ENCODE measurements around the gene CNEP1R1. TPM values are rescaled to one million over a fixed set of nuclear protein-coding genes. Genes with fewer than 3 reads are reported as not detected.

CNEP1R1 gene
- total and polyA plus RNA-seq, 3 donors from 2014 or later: 39.7 to 64.1 (median 51.5) TPM

DNA sequence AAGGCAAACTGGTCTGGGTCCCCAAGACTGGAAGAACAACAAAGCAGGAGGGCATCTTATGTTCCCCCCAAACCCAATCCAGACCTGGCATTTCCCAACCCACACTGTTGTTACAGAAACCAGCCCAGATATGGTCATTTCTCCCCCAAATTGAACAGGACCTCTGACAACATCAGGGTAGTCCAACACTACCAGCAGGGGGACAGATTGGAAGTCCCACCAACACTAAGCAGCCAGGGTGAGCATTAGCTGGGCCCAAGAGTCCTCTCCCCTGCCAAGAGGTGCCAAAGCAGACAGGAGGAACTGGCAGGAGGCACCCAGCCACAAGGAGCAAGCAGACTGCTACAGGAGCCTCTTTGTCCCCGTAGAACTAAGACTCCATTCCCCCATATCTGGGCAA is 29.3 kb upstream of the CNEP1R1 start:
- DNase-seq: no peak
- TF ChIP-seq, protein P1, sequence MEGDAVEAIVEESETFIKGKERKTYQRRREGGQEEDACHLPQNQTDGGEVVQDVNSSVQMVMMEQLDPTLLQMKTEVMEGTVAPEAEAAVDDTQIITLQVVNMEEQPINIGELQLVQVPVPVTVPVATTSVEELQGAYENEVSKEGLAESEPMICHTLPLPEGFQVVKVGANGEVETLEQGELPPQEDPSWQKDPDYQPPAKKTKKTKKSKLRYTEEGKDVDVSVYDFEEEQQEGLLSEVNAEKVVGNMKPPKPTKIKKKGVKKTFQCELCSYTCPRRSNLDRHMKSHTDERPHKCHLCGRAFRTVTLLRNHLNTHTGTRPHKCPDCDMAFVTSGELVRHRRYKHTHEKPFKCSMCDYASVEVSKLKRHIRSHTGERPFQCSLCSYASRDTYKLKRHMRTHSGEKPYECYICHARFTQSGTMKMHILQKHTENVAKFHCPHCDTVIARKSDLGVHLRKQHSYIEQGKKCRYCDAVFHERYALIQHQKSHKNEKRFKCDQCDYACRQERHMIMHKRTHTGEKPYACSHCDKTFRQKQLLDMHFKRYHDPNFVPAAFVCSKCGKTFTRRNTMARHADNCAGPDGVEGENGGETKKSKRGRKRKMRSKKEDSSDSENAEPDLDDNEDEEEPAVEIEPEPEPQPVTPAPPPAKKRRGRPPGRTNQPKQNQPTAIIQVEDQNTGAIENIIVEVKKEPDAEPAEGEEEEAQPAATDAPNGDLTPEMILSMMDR (IDR thresholded peaks at IDR 0.05): no peak
- TF ChIP-seq POLR2A (IDR thresholded peaks at IDR 0.05): no peak
- Histone ChIP-seq H3K4me3 (no peak overlapping the region), H3K9me3 (no peaks in the 10 kb centered on the region), H3K27me3 (no peaks in the 10 kb centered on the region), H3K4me1 (no peaks in the 10 kb centered on the region), H3K36me3 (ENCODE audit: low read depth, missing control alignments) (no peaks in the 10 kb centered on the region), H3K27ac (no peak overlapping the region)
- intact Hi-C loops (cut with DNase I; ENCODE audit: low total_unique reads): no loop called here
- WGBS, 2 donors: 71 to 72% methylated on average over 1 of the region's 1 CpG

DNA sequence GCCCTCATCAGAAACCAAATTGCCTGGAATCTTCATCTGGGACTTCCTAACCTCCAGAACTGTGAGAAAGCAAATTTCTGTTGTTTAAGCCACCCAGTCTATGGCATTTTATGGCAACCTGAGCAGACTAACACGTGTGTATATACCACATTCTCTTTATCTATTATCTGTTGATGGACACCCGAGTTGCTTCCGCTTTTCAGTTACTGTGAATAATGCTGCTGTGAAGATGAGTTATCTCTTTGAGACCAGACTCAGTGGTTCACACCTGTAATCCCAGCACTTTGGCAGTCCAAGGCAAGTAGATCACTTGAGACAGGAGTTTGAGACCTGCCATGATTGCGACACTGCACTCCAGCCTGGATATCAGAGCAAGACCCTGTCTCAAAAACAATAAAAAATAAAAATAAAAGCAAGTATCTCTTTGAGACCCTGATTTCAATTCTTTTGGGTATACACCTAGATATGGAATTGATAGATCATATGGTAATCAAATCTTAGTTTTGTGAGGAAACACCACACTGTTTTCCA is 27.2 kb upstream of the CNEP1R1 start:
- H3K4me1 ChIP-seq: no peaks in the 10 kb centered on the region
- no peaks in the 10 kb centered on the region for H3K36me3 ChIP-seq (ENCODE audit: low read depth, missing control alignments)
- H3K4me3 ChIP-seq: no peak overlapping the region
- DNase-seq: no peak
- intact Hi-C loops (cut with DNase I; ENCODE audit: low total_unique reads): no loop called here
- TF ChIP-seq, protein P1 (IDR thresholded peaks at IDR 0.05): no peak
- no peak for TF ChIP-seq POLR2A (IDR thresholded peaks at IDR 0.05)
- no peak overlapping the region for H3K27ac ChIP-seq
- WGBS, 2 donors: 80 to 87% methylated on average over 4 of the region's 4 CpGs
- no peaks in the 10 kb centered on the region for H3K9me3 ChIP-seq
- H3K27me3 ChIP-seq: no peaks in the 10 kb centered on the region

DNA sequence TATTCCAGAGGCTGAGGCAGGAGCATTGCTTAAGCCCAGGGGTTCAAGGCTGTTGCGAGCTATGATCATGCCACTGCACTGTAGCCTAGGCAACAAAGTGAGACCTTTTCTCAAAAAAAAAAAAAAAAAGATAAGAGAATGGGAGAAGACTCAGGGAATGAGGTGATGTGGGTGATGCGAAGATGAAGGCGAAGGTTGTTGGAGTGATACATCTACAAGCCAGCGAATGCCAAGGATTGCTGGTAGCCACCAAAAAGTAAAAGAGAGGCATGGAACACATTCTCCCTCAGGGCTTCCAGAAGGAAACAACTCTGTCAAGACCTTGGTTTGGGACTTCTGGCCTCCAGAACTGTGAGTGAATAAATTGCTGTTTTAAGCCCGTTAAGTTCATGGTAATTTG is 26.0 kb upstream of the CNEP1R1 start:
- no peak for DNase-seq
- TF ChIP-seq, protein P1 (IDR thresholded peaks at IDR 0.05): no peak
- TF ChIP-seq POLR2A (IDR thresholded peaks at IDR 0.05): no peak
- Histone ChIP-seq H3K4me1 (no peaks in the 10 kb centered on the region), H3K4me3 (no peak overlapping the region), H3K27ac (no peak overlapping the region), H3K27me3 (no peaks in the 10 kb centered on the region), H3K9me3 (no peaks in the 10 kb centered on the region), H3K36me3 (ENCODE audit: low read depth, missing control alignments) (no peaks in the 10 kb centered on the region)
- intact Hi-C loops (cut with DNase I; ENCODE audit: low total_unique reads): no loop called here
- 86 to 91% methylated on average over 5 of the region's 5 CpGs for WGBS, 2 donors

DNA sequence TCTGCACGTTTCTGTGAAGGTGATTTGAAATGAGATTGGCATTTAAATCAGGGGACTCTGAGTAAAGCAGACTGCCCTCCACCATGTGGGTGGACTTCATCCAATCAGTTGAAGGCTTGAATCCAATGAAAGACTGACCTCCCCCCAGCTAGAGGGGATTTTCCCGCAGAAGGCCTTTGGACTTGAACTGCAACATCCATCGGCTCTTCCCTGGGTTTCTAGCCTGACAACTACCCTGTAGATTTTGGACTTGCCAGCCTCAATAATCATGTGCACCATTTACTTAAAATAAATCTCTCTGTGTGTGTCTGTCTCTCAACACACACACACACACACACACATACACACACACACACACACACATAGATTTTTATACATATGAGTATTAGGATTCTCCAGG is 23.9 kb upstream of the CNEP1R1 start:
- 78 to 85% methylated on average over 3 of the region's 3 CpGs for WGBS, 2 donors
- intact Hi-C loops (cut with DNase I; ENCODE audit: low total_unique reads): no loop called here
- Histone ChIP-seq H3K4me1 (no peaks in the 10 kb centered on the region), H3K27ac (no peak overlapping the region), H3K36me3 (ENCODE audit: low read depth, missing control alignments) (no peaks in the 10 kb centered on the region), H3K4me3 (no peak overlapping the region), H3K9me3 (no peaks in the 10 kb centered on the region), H3K27me3 (no peaks in the 10 kb centered on the region)
- TF ChIP-seq, protein P1 (IDR thresholded peaks at IDR 0.05): no peak
- TF ChIP-seq POLR2A (IDR thresholded peaks at IDR 0.05): no peak
- DNase-seq: no peak

DNA sequence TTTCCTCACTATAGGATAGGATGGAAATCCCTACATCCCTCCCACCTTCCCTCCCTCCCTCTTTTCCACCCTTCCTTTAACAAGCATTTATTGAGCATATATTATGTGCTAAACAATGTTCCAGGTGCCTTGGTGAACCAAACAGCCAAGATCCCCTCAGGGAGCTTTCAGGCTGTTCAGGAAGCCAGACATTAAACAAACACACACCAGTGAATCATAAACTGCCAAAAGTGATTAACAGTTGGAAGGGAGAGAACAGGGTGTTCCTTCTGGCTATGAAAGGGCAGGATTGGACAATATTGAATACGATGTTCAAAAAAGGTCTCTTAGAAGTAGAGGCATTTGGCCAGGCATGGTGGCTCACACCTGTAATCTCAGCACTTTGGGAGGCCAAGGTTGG is 22.8 kb upstream of the CNEP1R1 start:
- 31 to 35% methylated on average over 1 of the region's 1 CpG for WGBS, 2 donors
- H3K36me3 ChIP-seq (ENCODE audit: low read depth, missing control alignments): no peaks in the 10 kb centered on the region
- no peak overlapping the region for H3K4me3 ChIP-seq
- TF ChIP-seq, protein P1 (IDR thresholded peaks at IDR 0.05): no peak
- TF ChIP-seq POLR2A (IDR thresholded peaks at IDR 0.05): no peak
- no peaks in the 10 kb centered on the region for H3K9me3 ChIP-seq
- no peaks in the 10 kb centered on the region for H3K27me3 ChIP-seq
- DNase-seq: no peak
- H3K27ac ChIP-seq: no peak overlapping the region
- no peaks in the 10 kb centered on the region for H3K4me1 ChIP-seq
- intact Hi-C loops (cut with DNase I; ENCODE audit: low total_unique reads): no loop called here
